GM12878 (cell line): ENCODE data around the gene CD207.

Source experiments
- ELK1 ChIP-seq: IDR thresholded peaks from 2 replicates; pipeline ENCODE4 v1.6.1; 2012; ENCODE audit warnings: low read depth, low read length, improper control_type of control experiment
- MTA3 ChIP-seq: IDR thresholded peaks from 2 replicates; pipeline ENCODE4 v1.6.1; 2012; ENCODE audit warnings: low read length, inconsistent platforms, borderline replicate concordance
- RFX5 ChIP-seq: IDR thresholded peaks from 2 replicates; pipeline ENCODE4 v1.6.1; 2011; ENCODE audit warnings: low read depth, low read length, improper control_type of control experiment
- USF2 ChIP-seq: IDR thresholded peaks from 2 replicates; pipeline ENCODE4 v1.6.1; 2011; ENCODE audit warnings: low read depth, low read length, improper control_type of control experiment, borderline replicate concordance
- TF ChIP-seq, protein P1 (sequence below): IDR thresholded peaks from 2 replicates; pipeline ENCODE4 v1.6.1; 2012; ENCODE audit warnings: mild to moderate bottlenecking, low read depth, low read length

DNA sequence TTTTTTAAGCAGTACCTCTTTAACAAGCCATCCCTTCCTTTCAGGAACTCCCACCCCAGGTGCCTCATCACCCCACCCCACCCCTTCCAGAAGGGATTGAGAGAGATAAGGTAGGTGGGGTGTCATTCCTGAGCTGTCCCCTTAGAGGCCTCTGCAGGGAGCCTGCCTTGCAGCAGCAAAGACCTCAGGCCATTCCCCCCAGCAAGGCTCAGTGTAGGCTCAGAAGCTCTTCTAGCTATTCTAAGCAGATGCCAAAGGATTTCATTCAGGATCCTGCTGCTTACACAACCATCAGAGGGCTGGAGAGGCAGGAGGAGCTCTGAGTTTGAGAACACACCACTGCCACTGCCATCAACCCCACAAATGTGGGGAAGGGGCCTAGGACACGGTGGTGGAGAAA, 39.4 kb downstream of the CD207 start:
- TF ChIP-seq, protein P1, sequence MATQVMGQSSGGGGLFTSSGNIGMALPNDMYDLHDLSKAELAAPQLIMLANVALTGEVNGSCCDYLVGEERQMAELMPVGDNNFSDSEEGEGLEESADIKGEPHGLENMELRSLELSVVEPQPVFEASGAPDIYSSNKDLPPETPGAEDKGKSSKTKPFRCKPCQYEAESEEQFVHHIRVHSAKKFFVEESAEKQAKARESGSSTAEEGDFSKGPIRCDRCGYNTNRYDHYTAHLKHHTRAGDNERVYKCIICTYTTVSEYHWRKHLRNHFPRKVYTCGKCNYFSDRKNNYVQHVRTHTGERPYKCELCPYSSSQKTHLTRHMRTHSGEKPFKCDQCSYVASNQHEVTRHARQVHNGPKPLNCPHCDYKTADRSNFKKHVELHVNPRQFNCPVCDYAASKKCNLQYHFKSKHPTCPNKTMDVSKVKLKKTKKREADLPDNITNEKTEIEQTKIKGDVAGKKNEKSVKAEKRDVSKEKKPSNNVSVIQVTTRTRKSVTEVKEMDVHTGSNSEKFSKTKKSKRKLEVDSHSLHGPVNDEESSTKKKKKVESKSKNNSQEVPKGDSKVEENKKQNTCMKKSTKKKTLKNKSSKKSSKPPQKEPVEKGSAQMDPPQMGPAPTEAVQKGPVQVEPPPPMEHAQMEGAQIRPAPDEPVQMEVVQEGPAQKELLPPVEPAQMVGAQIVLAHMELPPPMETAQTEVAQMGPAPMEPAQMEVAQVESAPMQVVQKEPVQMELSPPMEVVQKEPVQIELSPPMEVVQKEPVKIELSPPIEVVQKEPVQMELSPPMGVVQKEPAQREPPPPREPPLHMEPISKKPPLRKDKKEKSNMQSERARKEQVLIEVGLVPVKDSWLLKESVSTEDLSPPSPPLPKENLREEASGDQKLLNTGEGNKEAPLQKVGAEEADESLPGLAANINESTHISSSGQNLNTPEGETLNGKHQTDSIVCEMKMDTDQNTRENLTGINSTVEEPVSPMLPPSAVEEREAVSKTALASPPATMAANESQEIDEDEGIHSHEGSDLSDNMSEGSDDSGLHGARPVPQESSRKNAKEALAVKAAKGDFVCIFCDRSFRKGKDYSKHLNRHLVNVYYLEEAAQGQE = no peak
- TF ChIP-seq RFX5 = no peak
- TF ChIP-seq MTA3 = no peak
- no peak for TF ChIP-seq ELK1
- TF ChIP-seq USF2 = no peak
